Measurements from ENCODE around the gene FADS6. TPM values are rescaled to one million over a fixed set of nuclear protein-coding genes. Genes with fewer than 3 reads are reported as not detected.
A peak's percentile ranks its signal among the peaks of the same experiment; 100 is the strongest.

FADS6 gene
- polyA plus RNA-seq, 3 donors = not detected

DNA sequence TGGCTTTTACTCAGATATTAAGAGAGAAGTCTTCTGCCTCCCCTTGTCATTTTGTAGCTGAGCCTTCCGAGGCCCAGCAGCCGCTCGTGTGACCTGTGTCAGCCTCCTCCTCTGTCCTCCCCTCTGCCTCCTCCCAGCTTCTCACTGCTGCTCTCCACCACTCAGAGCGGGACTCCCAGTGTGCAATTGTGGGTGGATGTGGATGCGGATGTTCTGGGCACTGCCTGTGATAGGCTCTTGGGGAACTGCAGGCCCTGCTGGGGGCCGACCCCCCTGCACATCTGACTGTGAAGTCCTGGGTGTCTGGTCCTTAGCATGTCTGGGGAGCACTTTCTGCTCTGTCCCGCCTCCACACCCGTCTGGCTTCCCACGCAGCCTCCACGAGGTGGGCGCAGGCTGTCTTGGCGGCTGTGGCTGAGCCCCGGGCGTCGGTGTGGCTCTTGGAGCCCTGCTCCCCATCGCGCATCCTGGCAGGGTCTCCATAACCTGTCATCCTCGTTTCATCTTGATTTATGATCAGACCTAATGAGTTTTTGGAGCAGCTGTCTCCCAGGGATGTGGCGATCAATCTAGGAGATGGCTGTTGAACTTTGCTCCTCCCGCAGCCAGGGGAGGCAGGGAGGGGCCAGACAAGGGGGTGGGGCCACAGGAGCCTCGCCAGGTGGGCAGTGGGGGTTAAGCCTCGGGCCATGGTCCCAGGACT is 61.8 kb downstream of the FADS6 start:
- Mint-ChIP-seq H3K27ac (no peak overlapping the region), H3K36me3 (peaks cover 64 to 78% of the 10 kb centered on the region in 2 donors), H3K9me3 (no peaks in the 10 kb centered on the region), H3K27me3 (ENCODE audit: low read depth in 3 of 3) (peaks cover 0 to 4% (median 2%) of the 10 kb centered on the region in 3 donors), H3K4me1 (peaks cover 14% of the 10 kb centered on the region), H3K4me3 (no peak overlapping the region)
- H2AFZ ChIP-seq (ENCODE audit: insufficient read depth, low read depth, low read length, poor library complexity, severe bottlenecking) = no peak overlapping the region
- H3K27ac ChIP-seq (ENCODE audit: low read depth in 1 of 2, low read length in 2 of 2) = no peak overlapping the region
- WGBS (ENCODE audit: insufficient coverage) = 90% methylated on average over 14 of the region's 22 CpGs
- intact Hi-C loops (cut with micrococcal nuclease) = no loop called here
- TF ChIP-seq, protein P1, sequence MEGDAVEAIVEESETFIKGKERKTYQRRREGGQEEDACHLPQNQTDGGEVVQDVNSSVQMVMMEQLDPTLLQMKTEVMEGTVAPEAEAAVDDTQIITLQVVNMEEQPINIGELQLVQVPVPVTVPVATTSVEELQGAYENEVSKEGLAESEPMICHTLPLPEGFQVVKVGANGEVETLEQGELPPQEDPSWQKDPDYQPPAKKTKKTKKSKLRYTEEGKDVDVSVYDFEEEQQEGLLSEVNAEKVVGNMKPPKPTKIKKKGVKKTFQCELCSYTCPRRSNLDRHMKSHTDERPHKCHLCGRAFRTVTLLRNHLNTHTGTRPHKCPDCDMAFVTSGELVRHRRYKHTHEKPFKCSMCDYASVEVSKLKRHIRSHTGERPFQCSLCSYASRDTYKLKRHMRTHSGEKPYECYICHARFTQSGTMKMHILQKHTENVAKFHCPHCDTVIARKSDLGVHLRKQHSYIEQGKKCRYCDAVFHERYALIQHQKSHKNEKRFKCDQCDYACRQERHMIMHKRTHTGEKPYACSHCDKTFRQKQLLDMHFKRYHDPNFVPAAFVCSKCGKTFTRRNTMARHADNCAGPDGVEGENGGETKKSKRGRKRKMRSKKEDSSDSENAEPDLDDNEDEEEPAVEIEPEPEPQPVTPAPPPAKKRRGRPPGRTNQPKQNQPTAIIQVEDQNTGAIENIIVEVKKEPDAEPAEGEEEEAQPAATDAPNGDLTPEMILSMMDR (IDR thresholded peaks at IDR 0.05) = no peak
- no peak overlapping the region for H3K4me3 ChIP-seq (replicated peaks in 1 of 3; ENCODE audit: low read depth in 2 of 3, low read length in 3 of 3)
- no peaks in the 10 kb centered on the region for H3K9me3 ChIP-seq (replicated peaks in 1 of 2; ENCODE audit: control insufficient read depth in 1 of 2, insufficient read depth in 1 of 2, low read length in 2 of 2)
- peaks cover 21% of the 10 kb centered on the region for H4K20me1 ChIP-seq (ENCODE audit: insufficient read depth, low read length)
- no peaks in the 10 kb centered on the region for H3K79me2 ChIP-seq (ENCODE audit: insufficient read depth, low read length)
- no peak overlapping the region for H3K4me2 ChIP-seq (replicated peaks; ENCODE audit: extremely low read depth, low read length, poor library complexity, severe bottlenecking)
- H3K27me3 ChIP-seq (ENCODE audit: control insufficient read depth in 2 of 2, insufficient read depth in 2 of 2, low read length in 2 of 2) = no peaks in the 10 kb centered on the region
- no peak for DNase-seq
- peaks cover 55 to 77% of the 10 kb centered on the region in 2 donors for H3K36me3 ChIP-seq (replicated peaks in 1 of 2; ENCODE audit: control insufficient read depth in 1 of 2, insufficient read depth in 2 of 2, low read length in 2 of 2)
- H3K4me1 ChIP-seq (ENCODE audit: control insufficient read depth in 1 of 2, insufficient read depth in 2 of 2, low read length in 2 of 2) = peaks cover 13 to 14% of the 10 kb centered on the region in 2 donors
- no peak overlapping the region for H3K9ac ChIP-seq (ENCODE audit: insufficient read depth, low read length, poor library complexity, severe bottlenecking)

DNA sequence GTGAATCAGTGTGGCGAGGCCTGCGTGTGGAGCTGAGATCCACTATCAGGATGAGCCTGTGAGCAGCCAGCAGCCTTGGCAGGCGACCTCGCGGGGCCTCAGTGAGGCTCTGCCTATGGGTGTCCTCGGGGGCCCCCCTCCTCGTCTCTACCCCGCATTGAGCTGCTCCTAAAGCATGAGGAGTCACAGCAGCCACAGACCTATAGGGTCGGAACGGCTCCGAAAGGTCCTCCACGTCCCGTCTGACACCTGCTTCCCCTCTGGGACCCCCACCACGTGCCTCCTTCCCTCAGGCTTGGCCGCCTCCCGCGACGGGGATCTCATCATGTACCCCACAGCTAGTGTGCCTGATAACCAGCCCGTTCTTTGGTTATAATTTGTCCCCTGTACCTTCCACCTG is 62.6 kb downstream of the FADS6 start:
- H3K4me1 Mint-ChIP-seq = peaks cover 14% of the 10 kb centered on the region

More for the DNA sequence above, 62.6 kb downstream of the FADS6 start:
- H3K4me3 ChIP-seq (replicated peaks in 1 of 3; ENCODE audit: low read depth in 2 of 3, low read length in 3 of 3) = no peak overlapping the region
- intact Hi-C loops (cut with micrococcal nuclease) = no loop called here
- TF ChIP-seq, protein P1 (IDR thresholded peaks at IDR 0.05) = no peak
- no peaks in the 10 kb centered on the region for H3K27me3 ChIP-seq (ENCODE audit: control insufficient read depth in 2 of 2, insufficient read depth in 2 of 2, low read length in 2 of 2)
- H3K27ac Mint-ChIP-seq = peak overlapping the region in 2 of 7 donors; percentile 15 to 22
- H2AFZ ChIP-seq (ENCODE audit: insufficient read depth, low read depth, low read length, poor library complexity, severe bottlenecking) = no peak overlapping the region
- H3K9me3 ChIP-seq (replicated peaks in 1 of 2; ENCODE audit: control insufficient read depth in 1 of 2, insufficient read depth in 1 of 2, low read length in 2 of 2) = no peaks in the 10 kb centered on the region
- peaks cover 0 to 4% (median 2%) of the 10 kb centered on the region in 3 donors for H3K27me3 Mint-ChIP-seq (ENCODE audit: low read depth in 3 of 3)
- 95% methylated on average over 19 of the region's 19 CpGs for WGBS (ENCODE audit: insufficient coverage)
- H3K4me2 ChIP-seq (replicated peaks; ENCODE audit: extremely low read depth, low read length, poor library complexity, severe bottlenecking) = no peak overlapping the region
- H3K36me3 Mint-ChIP-seq = peaks cover 63 to 76% of the 10 kb centered on the region in 2 donors
- peaks cover 13 to 14% of the 10 kb centered on the region in 2 donors for H3K4me1 ChIP-seq (ENCODE audit: control insufficient read depth in 1 of 2, insufficient read depth in 2 of 2, low read length in 2 of 2)
- H3K9me3 Mint-ChIP-seq = no peaks in the 10 kb centered on the region
- H4K20me1 ChIP-seq (ENCODE audit: insufficient read depth, low read length) = peaks cover 28% of the 10 kb centered on the region
- H3K4me3 Mint-ChIP-seq = no peak overlapping the region
- H3K36me3 ChIP-seq (replicated peaks in 1 of 2; ENCODE audit: control insufficient read depth in 1 of 2, insufficient read depth in 2 of 2, low read length in 2 of 2) = peaks cover 55 to 77% of the 10 kb centered on the region in 2 donors
- H3K9ac ChIP-seq (ENCODE audit: insufficient read depth, low read length, poor library complexity, severe bottlenecking) = no peak overlapping the region
- no peak for DNase-seq
- no peaks in the 10 kb centered on the region for H3K79me2 ChIP-seq (ENCODE audit: insufficient read depth, low read length)
- no peak overlapping the region for H3K27ac ChIP-seq (ENCODE audit: low read depth in 1 of 2, low read length in 2 of 2)

Data from CD14-positive monocyte (primary cell).